ENCODE data around the gene AXIN1.

AXIN1 gene

DNA sequence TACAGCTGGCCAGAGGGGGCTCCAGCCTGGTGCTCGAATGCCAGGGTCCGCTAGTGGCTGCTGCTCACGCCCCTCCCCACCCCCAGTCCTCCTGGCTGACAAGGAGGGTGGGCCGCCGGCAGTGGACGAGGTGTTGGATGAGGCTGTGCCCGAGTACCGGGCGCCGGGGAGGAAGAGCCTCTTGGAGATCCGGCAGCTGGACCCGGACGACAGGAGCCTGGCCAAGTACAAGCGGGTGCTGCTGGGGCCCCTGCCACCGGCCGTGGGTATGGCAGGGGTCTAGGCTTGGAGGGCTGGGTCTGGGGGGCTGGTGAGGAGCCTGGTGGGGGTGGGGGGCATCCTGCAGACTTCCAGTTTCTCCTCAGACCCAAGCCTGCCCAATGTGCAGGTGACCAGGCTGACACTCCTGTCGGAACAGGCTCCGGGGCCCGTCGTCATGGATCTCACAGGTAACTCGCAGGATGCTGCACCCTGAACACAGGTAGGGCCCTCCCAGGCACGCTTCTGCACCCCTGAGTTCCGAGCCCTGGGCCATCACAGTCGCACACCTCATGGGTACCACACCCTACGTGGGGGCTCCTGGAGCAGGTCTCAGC lies 70.8 kb downstream of the AXIN1 start:
- no peaks in the 10 kb centered on the region for H3F3A ChIP-seq (ENCODE audit: insufficient read depth, low read length)
- no peak overlapping the region for H2AFZ ChIP-seq (ENCODE audit: low read length)
- H3K27me3 ChIP-seq (replicated peaks; ENCODE audit: insufficient read depth, low read length) = peaks cover 23% of the 10 kb centered on the region
- H3K9me2 ChIP-seq (replicated peaks; ENCODE audit: insufficient read depth, low read length) = no peaks in the 10 kb centered on the region
- H3K27ac ChIP-seq (ENCODE audit: low read length) = no peak overlapping the region
- no peaks in the 10 kb centered on the region for H3K9me3 ChIP-seq (replicated peaks; ENCODE audit: insufficient read depth, low read length)
- H4K20me1 ChIP-seq (ENCODE audit: insufficient read depth, low read length) = no peaks in the 10 kb centered on the region
- no peak overlapping the region for H3K4me3 ChIP-seq (ENCODE audit: low read length)
- no peaks in the 10 kb centered on the region for H3K79me2 ChIP-seq (ENCODE audit: low read length)
- TF ChIP-seq, protein P1, sequence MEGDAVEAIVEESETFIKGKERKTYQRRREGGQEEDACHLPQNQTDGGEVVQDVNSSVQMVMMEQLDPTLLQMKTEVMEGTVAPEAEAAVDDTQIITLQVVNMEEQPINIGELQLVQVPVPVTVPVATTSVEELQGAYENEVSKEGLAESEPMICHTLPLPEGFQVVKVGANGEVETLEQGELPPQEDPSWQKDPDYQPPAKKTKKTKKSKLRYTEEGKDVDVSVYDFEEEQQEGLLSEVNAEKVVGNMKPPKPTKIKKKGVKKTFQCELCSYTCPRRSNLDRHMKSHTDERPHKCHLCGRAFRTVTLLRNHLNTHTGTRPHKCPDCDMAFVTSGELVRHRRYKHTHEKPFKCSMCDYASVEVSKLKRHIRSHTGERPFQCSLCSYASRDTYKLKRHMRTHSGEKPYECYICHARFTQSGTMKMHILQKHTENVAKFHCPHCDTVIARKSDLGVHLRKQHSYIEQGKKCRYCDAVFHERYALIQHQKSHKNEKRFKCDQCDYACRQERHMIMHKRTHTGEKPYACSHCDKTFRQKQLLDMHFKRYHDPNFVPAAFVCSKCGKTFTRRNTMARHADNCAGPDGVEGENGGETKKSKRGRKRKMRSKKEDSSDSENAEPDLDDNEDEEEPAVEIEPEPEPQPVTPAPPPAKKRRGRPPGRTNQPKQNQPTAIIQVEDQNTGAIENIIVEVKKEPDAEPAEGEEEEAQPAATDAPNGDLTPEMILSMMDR (IDR thresholded peaks at IDR 0.05; ENCODE audit: low read length) = no peak
- TF ChIP-seq EZH2phosphoT487 (IDR thresholded peaks at IDR 0.05; ENCODE audit: low read length) = no peak
- TF ChIP-seq EZH2 (optimal IDR thresholded peaks at IDR 0.05; ENCODE audit: low read depth, low read length) = no peak
- no peaks in the 10 kb centered on the region for H3K4me1 ChIP-seq (ENCODE audit: low read length)
- H3K9ac ChIP-seq (ENCODE audit: low read length) = no peak overlapping the region
- H3K36me3 ChIP-seq (replicated peaks; ENCODE audit: insufficient read depth, low read length) = no peaks in the 10 kb centered on the region
- no peak for DNase-seq
- no peak overlapping the region for H3K4me2 ChIP-seq (ENCODE audit: low read depth, low read length)

DNA sequence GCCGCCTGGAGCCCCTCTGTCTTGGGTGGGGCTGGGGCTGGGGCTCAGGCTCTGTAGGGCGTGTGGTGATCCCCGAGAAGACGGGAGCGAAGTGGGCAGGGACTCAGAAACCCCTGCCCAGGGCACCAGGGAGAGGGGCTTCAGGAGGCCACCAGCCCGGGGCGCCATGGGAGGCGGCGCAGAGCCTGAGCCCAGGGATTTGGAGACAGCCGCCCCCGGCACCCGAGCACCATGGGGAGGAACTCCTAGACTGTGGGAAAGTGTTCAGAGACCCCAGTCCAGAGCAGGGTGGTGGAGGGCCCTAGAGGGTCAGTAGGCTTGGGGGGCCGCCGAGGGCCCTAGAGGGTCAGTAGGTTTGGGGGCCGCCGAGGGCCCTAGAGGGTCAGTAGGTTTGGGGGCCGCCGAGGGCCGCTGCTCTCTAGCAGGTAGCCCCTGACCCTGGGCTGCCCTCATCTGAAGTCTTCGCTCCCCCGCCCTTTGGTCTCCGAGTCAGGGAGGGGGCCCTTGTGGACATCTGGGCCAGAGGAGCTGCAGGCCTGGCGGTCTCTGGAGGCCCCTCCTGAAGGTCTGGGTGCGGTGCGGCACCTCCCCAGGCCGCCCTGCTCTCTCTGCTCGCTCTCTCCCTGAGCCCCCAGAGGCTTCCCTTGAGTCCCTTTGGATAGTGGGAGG lies 71.4 kb downstream of the AXIN1 start:
- H3K27ac ChIP-seq (ENCODE audit: low read length) = no peak overlapping the region
- no peak overlapping the region for H3K4me2 ChIP-seq (ENCODE audit: low read depth, low read length)
- no peak for TF ChIP-seq EZH2 (optimal IDR thresholded peaks at IDR 0.05; ENCODE audit: low read depth, low read length)
- TF ChIP-seq, protein P1 (IDR thresholded peaks at IDR 0.05; ENCODE audit: low read length) = no peak
- no peak for TF ChIP-seq EZH2phosphoT487 (IDR thresholded peaks at IDR 0.05; ENCODE audit: low read length)
- H3K27me3 ChIP-seq (replicated peaks; ENCODE audit: insufficient read depth, low read length) = peaks cover 23% of the 10 kb centered on the region
- H4K20me1 ChIP-seq (ENCODE audit: insufficient read depth, low read length) = no peaks in the 10 kb centered on the region
- H3K36me3 ChIP-seq (replicated peaks; ENCODE audit: insufficient read depth, low read length) = no peaks in the 10 kb centered on the region
- no peaks in the 10 kb centered on the region for H3K9me2 ChIP-seq (replicated peaks; ENCODE audit: insufficient read depth, low read length)
- H3K4me3 ChIP-seq (ENCODE audit: low read length) = no peak overlapping the region
- H2AFZ ChIP-seq (ENCODE audit: low read length) = no peak overlapping the region
- H3K4me1 ChIP-seq (ENCODE audit: low read length) = no peaks in the 10 kb centered on the region
- H3F3A ChIP-seq (ENCODE audit: insufficient read depth, low read length) = no peaks in the 10 kb centered on the region
- H3K79me2 ChIP-seq (ENCODE audit: low read length) = no peaks in the 10 kb centered on the region
- H3K9ac ChIP-seq (ENCODE audit: low read length) = no peak overlapping the region
- no peaks in the 10 kb centered on the region for H3K9me3 ChIP-seq (replicated peaks; ENCODE audit: insufficient read depth, low read length)
- DNase-seq = no peak

DNA sequence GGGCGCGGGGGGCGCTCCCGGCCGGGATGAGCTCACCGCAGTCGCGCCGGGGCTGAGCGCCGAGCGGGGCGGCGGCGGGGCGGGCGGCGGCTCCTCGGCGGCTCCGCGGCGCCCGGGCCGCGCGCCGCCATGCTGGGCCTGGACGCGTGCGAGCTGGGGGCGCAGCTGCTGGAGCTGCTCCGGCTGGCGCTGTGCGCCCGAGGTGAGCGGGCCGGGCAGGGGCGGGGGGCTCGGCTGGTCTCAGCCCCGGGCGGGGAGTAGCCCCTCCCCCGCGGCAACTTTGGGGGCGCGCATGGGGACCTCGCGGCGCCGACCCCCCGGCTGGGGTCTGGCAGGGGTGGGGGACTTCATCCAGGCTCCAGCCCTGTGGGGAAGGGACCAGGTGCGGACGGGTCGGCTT lies 72.0 kb downstream of the AXIN1 start, which contains the start of gene ARHGDIG:
Gene ARHGDIG, plus strand, starts transcription at position 40 of the 400 bp plus-strand sequence. Its CDS starts 90 bp downstream, at position 130.
- H3K36me3 ChIP-seq (replicated peaks; ENCODE audit: insufficient read depth, low read length) = no peaks in the 10 kb centered on the region
- H3F3A ChIP-seq (ENCODE audit: insufficient read depth, low read length) = no peaks in the 10 kb centered on the region
- TF ChIP-seq EZH2 (optimal IDR thresholded peaks at IDR 0.05; ENCODE audit: low read depth, low read length) = no peak
- no peak for TF ChIP-seq EZH2phosphoT487 (IDR thresholded peaks at IDR 0.05; ENCODE audit: low read length)
- TF ChIP-seq, protein P1 (IDR thresholded peaks at IDR 0.05; ENCODE audit: low read length) = no peak
- no peak for DNase-seq
- H3K9me2 ChIP-seq (replicated peaks; ENCODE audit: insufficient read depth, low read length) = no peaks in the 10 kb centered on the region
- no peaks in the 10 kb centered on the region for H3K79me2 ChIP-seq (ENCODE audit: low read length)
- no peak within 1 kb of the TSS for H3K4me2 ChIP-seq (ENCODE audit: low read depth, low read length)
- no peak within 1 kb of the TSS for H3K9ac ChIP-seq (ENCODE audit: low read length)
- H3K4me3 ChIP-seq (ENCODE audit: low read length) = no peak within 1 kb of the TSS
- H2AFZ ChIP-seq (ENCODE audit: low read length) = no peak within 1 kb of the TSS
- H3K27me3 ChIP-seq (replicated peaks; ENCODE audit: insufficient read depth, low read length) = peaks cover 23% of the 10 kb centered on the region
- no peaks in the 10 kb centered on the region for H3K9me3 ChIP-seq (replicated peaks; ENCODE audit: insufficient read depth, low read length)
- no peak within 1 kb of the TSS for H3K27ac ChIP-seq (ENCODE audit: low read length)
- H3K4me1 ChIP-seq (ENCODE audit: low read length) = no peaks in the 10 kb centered on the region
- no peaks in the 10 kb centered on the region for H4K20me1 ChIP-seq (ENCODE audit: insufficient read depth, low read length)
